HepG2 (cell line): Measurements from ENCODE around the gene ARCN1. TPM values are rescaled to one million over a fixed set of nuclear protein-coding genes. Genes with fewer than 3 reads are reported as not detected.

Experiments
- HOXD1 ChIP-seq: sonication (generic); formaldehyde crosslinking; IDR thresholded peaks from 2 replicates; pipeline ENCODE4 v1.5.0; 2020; ENCODE audit warnings: missing genetic modification reagents
- NCOA1 ChIP-seq: sonication (generic); formaldehyde crosslinking; IDR thresholded peaks from 2 replicates; pipeline ENCODE4 v1.9.0; 2021; ENCODE audit warnings: missing genetic modification reagents
- PAWR ChIP-seq: sonication (generic); formaldehyde crosslinking; IDR thresholded peaks from 2 replicates; pipeline ENCODE4 v1.4.0; 2020; ENCODE audit warnings: missing genetic modification reagents, mild to moderate bottlenecking, borderline replicate concordance
- RBM39 ChIP-seq: fragments of 200-400 bp; formaldehyde crosslinking; IDR thresholded peaks from one replicate; pipeline ENCODE4 v1.6.1; 2018; ENCODE audit warnings: antibody characterized with exemption, mild to moderate bottlenecking, low read depth, low read length; ENCODE audit not compliant: poor library complexity, severe bottlenecking
- RFXAP ChIP-seq: sonication (generic); formaldehyde crosslinking; IDR thresholded peaks from 2 replicates; pipeline ENCODE4 v1.4.0; 2020; ENCODE audit warnings: missing genetic modification reagents, borderline replicate concordance
- RXRA ChIP-seq: sonication (generic); formaldehyde crosslinking; IDR thresholded peaks from 2 replicates; pipeline ENCODE4 v1.5.1; 2020; ENCODE audit warnings: missing genetic modification reagents
- SUZ12 ChIP-seq: fragments of 150-350 bp; IDR thresholded peaks from 2 replicates; pipeline ENCODE4 v1.6.1; 2014; ENCODE audit warnings: low read depth, low read length
- TBX3 ChIP-seq: fragments of 450-650 bp; IDR thresholded peaks from 2 replicates; pipeline ENCODE4 v1.6.1; 2017; ENCODE audit warnings: antibody characterized with exemption, mild to moderate bottlenecking, inconsistent platforms, borderline replicate concordance
- TGIF2 ChIP-seq: IDR thresholded peaks from 2 replicates; pipeline ENCODE4 v1.6.1; 2016; ENCODE audit warnings: control low read depth, missing compliant biosample characterization
- TSC22D2 ChIP-seq: sonication (generic); formaldehyde crosslinking; IDR thresholded peaks from 2 replicates; pipeline ENCODE4 v1.5.1; 2020; ENCODE audit warnings: missing genetic modification reagents, mild to moderate bottlenecking, borderline replicate concordance
- ZKSCAN8 ChIP-seq: IDR thresholded peaks from 2 replicates; pipeline ENCODE4 v1.6.1; 2016; ENCODE audit warnings: borderline replicate concordance, missing genetic modification reagents, missing compliant biosample characterization
- ZNF530 ChIP-seq: sonication (generic); formaldehyde crosslinking; IDR thresholded peaks from 2 replicates; pipeline ENCODE4 v1.5.0; 2020; ENCODE audit warnings: low read depth, mild to moderate bottlenecking, missing genetic modification reagents
- ZNF557 ChIP-seq: sonication (generic); formaldehyde crosslinking; IDR thresholded peaks from 2 replicates; pipeline ENCODE4 v1.4.0; 2020; ENCODE audit warnings: missing genetic modification reagents
- ZNF562 ChIP-seq: sonication (generic); formaldehyde crosslinking; IDR thresholded peaks from 2 replicates; pipeline ENCODE4 v1.8.0; 2022; ENCODE audit warnings: missing genetic modification reagents, borderline replicate concordance
- ZNF816 ChIP-seq: sonication (generic); formaldehyde crosslinking; IDR thresholded peaks from 2 replicates; pipeline ENCODE4 v1.8.0; 2022; ENCODE audit warnings: missing genetic modification reagents, mild to moderate bottlenecking, borderline replicate concordance
- ZNF883 ChIP-seq: sonication (generic); formaldehyde crosslinking; IDR thresholded peaks from 2 replicates; pipeline ENCODE4 v1.5.1; 2020; ENCODE audit warnings: mild to moderate bottlenecking, missing genetic modification reagents; ENCODE audit errors: not compliant biosample characterization
- ZSCAN29 ChIP-seq: sonication (generic); formaldehyde crosslinking; conservative IDR thresholded peaks from 2 replicates; pipeline ENCODE4 v1.4.0; 2020; ENCODE audit warnings: mild to moderate bottlenecking, missing genetic modification reagents
- polyA plus RNA-seq, 8 experiments: library from polyadenylated mRNA; depleted of rRNA in 3 of 8; stranded (reverse) in 7 of 8; unstranded in 1 of 8; fragments of >200 nt; fragmentation: Illumina TruSeq in 4 of 8; extraction: Trizol in 4 of 8; gene quantifications; 2 replicates each; pipeline versions ENCODE4 v1.2.1 to v1.2.3, GENCODE V29; 2011 to 2016; ENCODE audit warnings: low read depth in 4 of 8, missing spikeins in 1 of 8, mixed read lengths in 1 of 8; ENCODE audit not compliant: insufficient read depth in 1 of 8
- total RNA-seq, 5 experiments: library from RNA; depleted of rRNA; stranded (reverse); fragments of >200 nt; fragmentation: Illumina TruSeq; extraction: Trizol; gene quantifications; 2 replicates each; pipeline ENCODE4 v1.2.3, GENCODE V29; 2016; ENCODE audit warnings: low read depth in 1 of 5
- TF ChIP-seq, protein P1 (sequence below): sonication (generic); formaldehyde crosslinking; IDR thresholded peaks from 2 replicates; pipeline ENCODE4 v1.5.1; 2020; ENCODE audit warnings: mild to moderate bottlenecking, moderate library complexity, missing genetic modification reagents
- TF ChIP-seq, protein P2 (sequence below): sonication (generic); formaldehyde crosslinking; IDR thresholded peaks from 2 replicates; pipeline ENCODE4 v1.4.0; 2020; ENCODE audit warnings: missing genetic modification reagents
- TF ChIP-seq, protein P3 (sequence below): sonication (generic); formaldehyde crosslinking; IDR thresholded peaks from 2 replicates; pipeline ENCODE4 v1.8.0; 2022; ENCODE audit warnings: missing genetic modification reagents, mild to moderate bottlenecking, borderline replicate concordance
- TF ChIP-seq, protein P4 (sequence below): IDR thresholded peaks from 2 replicates; pipeline ENCODE4 v1.6.1; 2012; ENCODE audit warnings: low read depth, low read length, improper control_type of control experiment
- TF ChIP-seq, protein P5 (sequence below): sonication (generic); formaldehyde crosslinking; IDR thresholded peaks from 2 replicates; pipeline ENCODE4 v1.4.0; 2020; ENCODE audit warnings: low read depth, mild to moderate bottlenecking, missing genetic modification reagents

ARCN1 gene
- total and polyA plus RNA-seq, 2 of the 13 experiments (the other 11 are each of a cell fraction or from before 2014, with no cell fraction given), result 148 to 200 TPM

DNA sequence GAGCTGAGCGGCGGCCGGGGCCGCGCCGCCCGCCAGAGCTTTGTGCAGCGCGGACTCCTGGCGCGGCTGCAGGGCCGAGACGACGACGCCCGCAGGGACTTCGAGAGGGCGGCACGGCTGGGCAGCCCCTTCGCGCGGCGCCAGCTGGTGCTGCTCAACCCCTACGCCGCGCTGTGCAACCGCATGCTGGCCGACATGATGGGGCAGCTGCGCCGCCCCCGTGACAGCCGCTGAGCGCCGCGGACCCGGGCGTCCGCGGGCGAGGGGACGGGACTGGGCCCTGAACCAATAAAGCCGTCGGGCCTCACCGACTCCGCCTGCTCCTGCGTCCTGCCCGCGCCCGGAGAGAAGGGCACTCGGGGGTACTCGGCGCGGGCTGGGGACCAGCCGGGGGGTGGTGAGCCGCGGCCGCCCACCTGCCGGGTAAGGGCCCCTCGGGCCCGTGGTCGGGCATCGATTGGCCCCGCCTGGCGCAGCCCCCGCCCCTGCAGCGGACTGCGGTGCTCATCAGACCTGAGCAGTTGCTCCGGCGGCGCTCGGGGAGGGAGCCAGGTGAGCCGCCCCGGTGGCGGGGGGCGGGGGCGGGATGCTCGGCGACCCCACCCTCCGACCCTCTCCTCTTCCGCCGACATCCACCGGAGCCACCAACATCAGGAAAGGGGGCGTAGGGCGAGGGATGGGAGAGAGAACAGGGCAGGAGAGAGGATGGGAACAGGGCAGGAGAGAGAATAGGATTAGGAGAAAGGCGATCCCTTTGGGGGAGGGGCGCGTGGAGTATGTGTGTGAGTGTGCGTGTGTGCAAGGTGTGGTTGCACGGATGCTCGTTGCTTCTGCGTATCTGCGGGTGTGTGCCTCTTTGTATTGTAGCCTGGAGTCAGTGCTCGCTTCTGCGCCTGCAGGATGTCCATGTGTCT, 41.3 kb upstream of the ARCN1 start, which contains the start of gene TMEM25 (continued):
- TF ChIP-seq, protein P1, sequence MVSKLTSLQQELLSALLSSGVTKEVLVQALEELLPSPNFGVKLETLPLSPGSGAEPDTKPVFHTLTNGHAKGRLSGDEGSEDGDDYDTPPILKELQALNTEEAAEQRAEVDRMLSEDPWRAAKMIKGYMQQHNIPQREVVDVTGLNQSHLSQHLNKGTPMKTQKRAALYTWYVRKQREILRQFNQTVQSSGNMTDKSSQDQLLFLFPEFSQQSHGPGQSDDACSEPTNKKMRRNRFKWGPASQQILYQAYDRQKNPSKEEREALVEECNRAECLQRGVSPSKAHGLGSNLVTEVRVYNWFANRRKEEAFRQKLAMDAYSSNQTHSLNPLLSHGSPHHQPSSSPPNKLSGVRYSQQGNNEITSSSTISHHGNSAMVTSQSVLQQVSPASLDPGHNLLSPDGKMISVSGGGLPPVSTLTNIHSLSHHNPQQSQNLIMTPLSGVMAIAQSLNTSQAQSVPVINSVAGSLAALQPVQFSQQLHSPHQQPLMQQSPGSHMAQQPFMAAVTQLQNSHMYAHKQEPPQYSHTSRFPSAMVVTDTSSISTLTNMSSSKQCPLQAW (CRISPR knock-in tag), result peak; percentile 32; the same call in 1 of the 2 replicates
- TF ChIP-seq, protein P2, sequence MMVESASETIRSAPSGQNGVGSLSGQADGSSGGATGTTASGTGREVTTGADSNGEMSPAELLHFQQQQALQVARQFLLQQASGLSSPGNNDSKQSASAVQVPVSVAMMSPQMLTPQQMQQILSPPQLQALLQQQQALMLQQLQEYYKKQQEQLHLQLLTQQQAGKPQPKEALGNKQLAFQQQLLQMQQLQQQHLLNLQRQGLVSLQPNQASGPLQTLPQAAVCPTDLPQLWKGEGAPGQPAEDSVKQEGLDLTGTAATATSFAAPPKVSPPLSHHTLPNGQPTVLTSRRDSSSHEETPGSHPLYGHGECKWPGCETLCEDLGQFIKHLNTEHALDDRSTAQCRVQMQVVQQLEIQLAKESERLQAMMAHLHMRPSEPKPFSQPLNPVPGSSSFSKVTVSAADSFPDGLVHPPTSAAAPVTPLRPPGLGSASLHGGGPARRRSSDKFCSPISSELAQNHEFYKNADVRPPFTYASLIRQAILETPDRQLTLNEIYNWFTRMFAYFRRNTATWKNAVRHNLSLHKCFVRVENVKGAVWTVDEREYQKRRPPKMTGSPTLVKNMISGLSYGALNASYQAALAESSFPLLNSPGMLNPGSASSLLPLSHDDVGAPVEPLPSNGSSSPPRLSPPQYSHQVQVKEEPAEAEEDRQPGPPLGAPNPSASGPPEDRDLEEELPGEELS (CRISPR knock-in tag), result no peak
- TF ChIP-seq, protein P3, sequence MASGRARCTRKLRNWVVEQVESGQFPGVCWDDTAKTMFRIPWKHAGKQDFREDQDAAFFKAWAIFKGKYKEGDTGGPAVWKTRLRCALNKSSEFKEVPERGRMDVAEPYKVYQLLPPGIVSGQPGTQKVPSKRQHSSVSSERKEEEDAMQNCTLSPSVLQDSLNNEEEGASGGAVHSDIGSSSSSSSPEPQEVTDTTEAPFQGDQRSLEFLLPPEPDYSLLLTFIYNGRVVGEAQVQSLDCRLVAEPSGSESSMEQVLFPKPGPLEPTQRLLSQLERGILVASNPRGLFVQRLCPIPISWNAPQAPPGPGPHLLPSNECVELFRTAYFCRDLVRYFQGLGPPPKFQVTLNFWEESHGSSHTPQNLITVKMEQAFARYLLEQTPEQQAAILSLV (CRISPR knock-in tag), result peak; percentile 90
- no peak for TF ChIP-seq NCOA1 (CRISPR knock-in tag)
- TF ChIP-seq ZSCAN29 (CRISPR knock-in tag), result no peak
- no peak for TF ChIP-seq ZNF562
- TF ChIP-seq, protein P4, sequence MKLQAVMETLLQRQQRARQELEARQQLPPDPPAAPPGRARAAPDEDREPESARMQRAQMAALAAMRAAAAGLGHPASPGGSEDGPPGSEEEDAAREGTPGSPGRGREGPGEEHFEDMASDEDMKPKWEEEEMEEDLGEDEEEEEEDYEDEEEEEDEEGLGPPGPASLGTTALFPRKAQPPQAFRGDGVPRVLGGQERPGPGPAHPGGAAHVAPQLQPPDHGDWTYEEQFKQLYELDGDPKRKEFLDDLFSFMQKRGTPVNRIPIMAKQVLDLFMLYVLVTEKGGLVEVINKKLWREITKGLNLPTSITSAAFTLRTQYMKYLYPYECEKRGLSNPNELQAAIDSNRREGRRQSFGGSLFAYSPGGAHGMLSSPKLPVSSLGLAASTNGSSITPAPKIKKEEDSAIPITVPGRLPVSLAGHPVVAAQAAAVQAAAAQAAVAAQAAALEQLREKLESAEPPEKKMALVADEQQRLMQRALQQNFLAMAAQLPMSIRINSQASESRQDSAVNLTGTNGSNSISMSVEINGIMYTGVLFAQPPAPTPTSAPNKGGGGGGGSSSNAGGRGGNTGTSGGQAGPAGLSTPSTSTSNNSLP, result no peak
- no peak for TF ChIP-seq HOXD1 (CRISPR knock-in tag)
- no peak for TF ChIP-seq ZKSCAN8 (CRISPR knock-in tag)
- no peak; the same call in 1 of the 2 replicates for TF ChIP-seq PAWR (CRISPR knock-in tag)
- TF ChIP-seq RXRA, result no peak
- TF ChIP-seq, protein P5, sequence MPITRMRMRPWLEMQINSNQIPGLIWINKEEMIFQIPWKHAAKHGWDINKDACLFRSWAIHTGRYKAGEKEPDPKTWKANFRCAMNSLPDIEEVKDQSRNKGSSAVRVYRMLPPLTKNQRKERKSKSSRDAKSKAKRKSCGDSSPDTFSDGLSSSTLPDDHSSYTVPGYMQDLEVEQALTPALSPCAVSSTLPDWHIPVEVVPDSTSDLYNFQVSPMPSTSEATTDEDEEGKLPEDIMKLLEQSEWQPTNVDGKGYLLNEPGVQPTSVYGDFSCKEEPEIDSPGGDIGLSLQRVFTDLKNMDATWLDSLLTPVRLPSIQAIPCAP, result no peak
- TF ChIP-seq RFXAP (CRISPR knock-in tag), result 0 out of 2 replicates have a peak, but pooled peaks have one; percentile 43
- no peak for TF ChIP-seq RBM39
- TF ChIP-seq ZNF816, result peak; percentile 64; the same call in 1 of the 2 replicates
- TF ChIP-seq TSC22D2 (CRISPR knock-in tag), result no peak
- TF ChIP-seq ZNF557, result no peak
- peak; percentile 18 for TF ChIP-seq ZNF883 (CRISPR knock-in tag)
- no peak for TF ChIP-seq TGIF2 (CRISPR knock-in tag)
- no peak for TF ChIP-seq ZNF530
- no peak for TF ChIP-seq SUZ12
- TF ChIP-seq TBX3, result no peak
